Skeletal muscle satellite cell (primary cell): ENCODE results near the gene DOCK3.
"Not testable (repeated sequence)": the region's sequence is repeated elsewhere in the genome, so short reads cannot be mapped to it uniquely, and the experiment has no call there.

Experiments
- H3K27me3 ChIP-seq: 2 replicates; pipeline ENCODE4 v1.7.0; 2013; ENCODE audit warnings: low read length; ENCODE audit not compliant: control insufficient read depth, insufficient read depth
- H3K36me3 ChIP-seq: 2 replicates; pipeline ENCODE4 v1.7.0; 2013; ENCODE audit warnings: mild to moderate bottlenecking, control low read depth, low read length; ENCODE audit not compliant: insufficient read depth
- H3K4me1 ChIP-seq: 2 replicates; pipeline ENCODE4 v1.7.0; 2013; ENCODE audit warnings: low read length; ENCODE audit not compliant: control insufficient read depth, insufficient read depth
- H3K4me2 ChIP-seq: 2 replicates; pipeline ENCODE4 v1.7.0; 2013; ENCODE audit warnings: mild to moderate bottlenecking, low read length
- H3K4me3 ChIP-seq: 2 replicates; pipeline ENCODE4 v1.7.0; 2013; ENCODE audit warnings: low read length
- H3K9ac ChIP-seq: 2 replicates; pipeline ENCODE4 v1.7.0; 2013; ENCODE audit warnings: mild to moderate bottlenecking, low read depth, low read length, moderate library complexity
- H3K9me3 ChIP-seq: replicated peaks from 2 replicates; pipeline ENCODE4 v1.7.0; 2013; ENCODE audit warnings: mild to moderate bottlenecking, control low read depth, low read length

DOCK3 gene

GRCh38 chr3:51141573-51141972 is 466.8 kb downstream of the DOCK3 start:
- Histone ChIP-seq H3K9me3 (no peaks in the 10 kb centered on the region), H3K4me3 (no peak overlapping the region), H3K9ac (no peak overlapping the region), H3K36me3 (no peaks in the 10 kb centered on the region), H3K4me2 (no peak overlapping the region), H3K27me3 (no peaks in the 10 kb centered on the region), H3K4me1 (no peaks in the 10 kb centered on the region)

GRCh38 chr3:51145811-51146585 is 471.3 kb downstream of the DOCK3 start:
- Histone ChIP-seq H3K36me3 (no peaks in the 10 kb centered on the region), H3K4me2 (no peak overlapping the region), H3K27me3 (no peaks in the 10 kb centered on the region), H3K9me3 (no peaks in the 10 kb centered on the region), H3K4me3 (no peak overlapping the region), H3K4me1 (no peaks in the 10 kb centered on the region), H3K9ac (no peak overlapping the region)

GRCh38 chr3:51146781-51147180 is 472.1 kb downstream of the DOCK3 start:
- Histone ChIP-seq H3K4me1 (no peaks in the 10 kb centered on the region), H3K9me3 (no peaks in the 10 kb centered on the region), H3K4me3 (no peak overlapping the region), H3K9ac (no peak overlapping the region), H3K27me3 (no peaks in the 10 kb centered on the region), H3K4me2 (no peak overlapping the region), H3K36me3 (no peaks in the 10 kb centered on the region)

GRCh38 chr3:51156147-51156546 is 481.4 kb downstream of the DOCK3 start:
- Histone ChIP-seq H3K4me3 (no peak overlapping the region), H3K36me3 (no peaks in the 10 kb centered on the region), H3K4me2 (no peak overlapping the region), H3K27me3 (no peaks in the 10 kb centered on the region), H3K4me1 (no peaks in the 10 kb centered on the region), H3K9me3 (no peaks in the 10 kb centered on the region), H3K9ac (no peak overlapping the region)

- H3K4me2 ChIP-seq: no peak overlapping the region
- no peaks in the 10 kb centered on the region for H3K9me3 ChIP-seq
- H3K27me3 ChIP-seq: no peaks in the 10 kb centered on the region
- no peak overlapping the region for H3K4me3 ChIP-seq
- H3K4me1 ChIP-seq: peaks cover 7% of the 10 kb centered on the region
- no peaks in the 10 kb centered on the region for H3K36me3 ChIP-seq
- H3K9ac ChIP-seq: no peak overlapping the region
Measured at GRCh38 chr3:51163051-51163450, 488.3 kb downstream of the DOCK3 start.

GRCh38 chr3:51173518-51174271 is 499.0 kb downstream of the DOCK3 start:
- Histone ChIP-seq H3K4me2 (no peak overlapping the region), H3K9ac (no peak overlapping the region), H3K36me3 (no peaks in the 10 kb centered on the region), H3K9me3 (no peaks in the 10 kb centered on the region), H3K4me3 (no peak overlapping the region), H3K27me3 (no peaks in the 10 kb centered on the region), H3K4me1 (no peaks in the 10 kb centered on the region)

GRCh38 chr3:51176923-51177322 is 502.2 kb downstream of the DOCK3 start:
- no peak overlapping the region for H3K4me3 ChIP-seq
- H3K4me2 ChIP-seq: no peak overlapping the region
- no peaks in the 10 kb centered on the region for H3K9me3 ChIP-seq
- H3K4me1 ChIP-seq: no peaks in the 10 kb centered on the region
- H3K27me3 ChIP-seq: no peaks in the 10 kb centered on the region
- no peak overlapping the region for H3K9ac ChIP-seq
- H3K36me3 ChIP-seq: no peaks in the 10 kb centered on the region

GRCh38 chr3:51186446-51186845 is 511.7 kb downstream of the DOCK3 start:
- H3K4me2 ChIP-seq, H3K4me1 ChIP-seq, H3K27me3 ChIP-seq, H3K9ac ChIP-seq, H3K4me3 ChIP-seq, H3K36me3 ChIP-seq, H3K9me3 ChIP-seq: not testable (repeated sequence)

- H3K4me1 ChIP-seq: no peaks in the 10 kb centered on the region
- no peaks in the 10 kb centered on the region for H3K27me3 ChIP-seq
- H3K9me3 ChIP-seq: no peaks in the 10 kb centered on the region
- no peak overlapping the region for H3K9ac ChIP-seq
- no peaks in the 10 kb centered on the region for H3K36me3 ChIP-seq
- no peak overlapping the region for H3K4me3 ChIP-seq
- no peak overlapping the region for H3K4me2 ChIP-seq
Measured at GRCh38 chr3:51190199-51190598, 515.5 kb downstream of the DOCK3 start.

GRCh38 chr3:51190827-51191226 is 516.1 kb downstream of the DOCK3 start:
- H3K4me1 ChIP-seq: no peaks in the 10 kb centered on the region
- H3K9ac ChIP-seq: no peak overlapping the region
- H3K36me3 ChIP-seq: no peaks in the 10 kb centered on the region
- no peaks in the 10 kb centered on the region for H3K9me3 ChIP-seq
- H3K4me2 ChIP-seq: no peak overlapping the region
- no peak overlapping the region for H3K4me3 ChIP-seq
- no peaks in the 10 kb centered on the region for H3K27me3 ChIP-seq

GRCh38 chr3:51191768-51192167 is 517.0 kb downstream of the DOCK3 start:
- no peak overlapping the region for H3K4me3 ChIP-seq
- H3K4me1 ChIP-seq: no peaks in the 10 kb centered on the region
- H3K27me3 ChIP-seq: no peaks in the 10 kb centered on the region
- H3K9ac ChIP-seq: no peak overlapping the region
- H3K4me2 ChIP-seq: no peak overlapping the region
- H3K9me3 ChIP-seq: no peaks in the 10 kb centered on the region
- H3K36me3 ChIP-seq: no peaks in the 10 kb centered on the region

- H3K4me1 ChIP-seq: no peaks in the 10 kb centered on the region
- no peak overlapping the region for H3K4me3 ChIP-seq
- H3K9me3 ChIP-seq: no peaks in the 10 kb centered on the region
- no peaks in the 10 kb centered on the region for H3K36me3 ChIP-seq
- H3K27me3 ChIP-seq: no peaks in the 10 kb centered on the region
- H3K4me2 ChIP-seq: no peak overlapping the region
- no peak overlapping the region for H3K9ac ChIP-seq
Measured at GRCh38 chr3:51198477-51198876, 523.8 kb downstream of the DOCK3 start.
